Measurements from ENCODE around the gene ASPSCR1. TPM values are rescaled to one million over a fixed set of nuclear protein-coding genes. Genes with fewer than 3 reads are reported as not detected.

Gene ASPSCR1
- total and polyA plus RNA-seq, 2 donors (not counting 1 experiment from before 2014, with no cell fraction given): 6.3 to 35.7 TPM

GRCh38 chr17:81930142-81931125, 47.0 kb upstream of the ASPSCR1 start:
- Histone ChIP-seq H3K79me2 (ENCODE audit: control insufficient read depth, insufficient read depth, low read length) (peaks cover 12% of the 10 kb centered on the region), H3K36me3 (ENCODE audit: control insufficient read depth, insufficient read depth, low read length) (peaks cover 4% of the 10 kb centered on the region), H2AFZ (ENCODE audit: low read length) (no peak overlapping the region), H3K27ac (ENCODE audit: insufficient read depth, low read length) (no peak overlapping the region), H3K9ac (ENCODE audit: insufficient read depth, low read length) (no peak overlapping the region), H4K20me1 (ENCODE audit: control insufficient read depth, extremely low read depth, insufficient read depth, low read length) (no peaks in the 10 kb centered on the region), H3K27me3 (ENCODE audit: control insufficient read depth, insufficient read depth, low read length) (no peaks in the 10 kb centered on the region), H3K4me1 (ENCODE audit: control insufficient read depth, extremely low read depth, insufficient read depth, low read length) (peaks cover 6% of the 10 kb centered on the region), H3K9me3 (ENCODE audit: control insufficient read depth, insufficient read depth, low read depth, low read length) (no peaks in the 10 kb centered on the region), H3K4me3 (replicated peaks in 1 of 4; ENCODE audit: control extremely low read depth in 1 of 4, insufficient read depth in 1 of 4, low read depth in 3 of 4, low read length in 4 of 4) (no peak overlapping the region), H3K4me2 (ENCODE audit: extremely low read depth, insufficient read depth, low read length) (no peak overlapping the region)
- DNase-seq (ENCODE audit: low read depth in 2 of 2): no peak
- TF ChIP-seq CTCF (conservative IDR thresholded peaks at IDR 0.05 in 1 of 2, IDR thresholded peaks at IDR 0.05 in 1 of 2; ENCODE audit: low read depth in 1 of 2, low read length in 2 of 2) (no peak), EZH2 (IDR thresholded peaks at IDR 0.05; ENCODE audit: low read length, missing control alignments) (no peak)

- no peak for DNase-seq (ENCODE audit: low read depth in 2 of 2)
- no peaks in the 10 kb centered on the region for H3K27me3 ChIP-seq (ENCODE audit: control insufficient read depth, insufficient read depth, low read length)
- no peak overlapping the region for H3K4me3 ChIP-seq (replicated peaks in 1 of 4; ENCODE audit: control extremely low read depth in 1 of 4, insufficient read depth in 1 of 4, low read depth in 3 of 4, low read length in 4 of 4)
- no peak overlapping the region for H3K27ac ChIP-seq (ENCODE audit: insufficient read depth, low read length)
- H2AFZ ChIP-seq (ENCODE audit: low read length): no peak overlapping the region
- H3K9ac ChIP-seq (ENCODE audit: insufficient read depth, low read length): no peak overlapping the region
- no peak overlapping the region for H3K4me2 ChIP-seq (ENCODE audit: extremely low read depth, insufficient read depth, low read length)
- H3K36me3 ChIP-seq (ENCODE audit: control insufficient read depth, insufficient read depth, low read length): peaks cover 4% of the 10 kb centered on the region
- peaks cover 3% of the 10 kb centered on the region for H3K4me1 ChIP-seq (ENCODE audit: control insufficient read depth, extremely low read depth, insufficient read depth, low read length)
- TF ChIP-seq EZH2 (IDR thresholded peaks at IDR 0.05; ENCODE audit: low read length, missing control alignments) (no peak), CTCF (conservative IDR thresholded peaks at IDR 0.05 in 1 of 2, IDR thresholded peaks at IDR 0.05 in 1 of 2; ENCODE audit: low read depth in 1 of 2, low read length in 2 of 2) (no peak)
- peaks cover 6% of the 10 kb centered on the region for H3K79me2 ChIP-seq (ENCODE audit: control insufficient read depth, insufficient read depth, low read length)
- H3K9me3 ChIP-seq (ENCODE audit: control insufficient read depth, insufficient read depth, low read depth, low read length): no peaks in the 10 kb centered on the region
- H4K20me1 ChIP-seq (ENCODE audit: control insufficient read depth, extremely low read depth, insufficient read depth, low read length): no peaks in the 10 kb centered on the region
Observed at GRCh38 chr17:81931189-81931556, 46.3 kb upstream of the ASPSCR1 start.

- DNase-seq (ENCODE audit: low read depth in 2 of 2): no peak
- H4K20me1 ChIP-seq (ENCODE audit: control insufficient read depth, extremely low read depth, insufficient read depth, low read length): no peaks in the 10 kb centered on the region
- no peak overlapping the region for H3K4me2 ChIP-seq (ENCODE audit: extremely low read depth, insufficient read depth, low read length)
- no peak overlapping the region for H3K9ac ChIP-seq (ENCODE audit: insufficient read depth, low read length)
- H2AFZ ChIP-seq (ENCODE audit: low read length): no peak overlapping the region
- no peaks in the 10 kb centered on the region for H3K9me3 ChIP-seq (ENCODE audit: control insufficient read depth, insufficient read depth, low read depth, low read length)
- H3K27ac ChIP-seq (ENCODE audit: insufficient read depth, low read length): no peak overlapping the region
- TF ChIP-seq EZH2 (IDR thresholded peaks at IDR 0.05; ENCODE audit: low read length, missing control alignments) (no peak), CTCF (conservative IDR thresholded peaks at IDR 0.05 in 1 of 2, IDR thresholded peaks at IDR 0.05 in 1 of 2; ENCODE audit: low read depth in 1 of 2, low read length in 2 of 2) (no peak)
- H3K4me3 ChIP-seq (replicated peaks in 1 of 4; ENCODE audit: control extremely low read depth in 1 of 4, insufficient read depth in 1 of 4, low read depth in 3 of 4, low read length in 4 of 4): no peak overlapping the region
- H3K79me2 ChIP-seq (ENCODE audit: control insufficient read depth, insufficient read depth, low read length): peaks cover 2% of the 10 kb centered on the region
- H3K4me1 ChIP-seq (ENCODE audit: control insufficient read depth, extremely low read depth, insufficient read depth, low read length): peaks cover 2% of the 10 kb centered on the region
- H3K27me3 ChIP-seq (ENCODE audit: control insufficient read depth, insufficient read depth, low read length): no peaks in the 10 kb centered on the region
- peaks cover 4% of the 10 kb centered on the region for H3K36me3 ChIP-seq (ENCODE audit: control insufficient read depth, insufficient read depth, low read length)
Observed at GRCh38 chr17:81931557-81932332, 45.7 kb upstream of the ASPSCR1 start.
